ENCODE data around the gene DCP1A.
"Not testable (repeated sequence)": the region's sequence is repeated elsewhere in the genome, so short reads cannot be mapped to it uniquely, and the experiment has no call there.

DCP1A gene

GRCh38 chr3:53376679-53377078 lies 29.3 kb upstream of the DCP1A start:
- no peak for TF ChIP-seq CTCF (IDR thresholded peaks at IDR 0.05; ENCODE audit: control insufficient read depth, insufficient read depth, low read depth, low read length, missing control alignments)
- H3K4me3 ChIP-seq (ENCODE audit: control insufficient read depth, low read depth, low read length) = no peak overlapping the region
- no peak for DNase-seq (ENCODE audit: low read depth)

- H3K4me3 ChIP-seq (ENCODE audit: control insufficient read depth, low read depth, low read length) = no peak overlapping the region
- DNase-seq (ENCODE audit: low read depth) = no peak
- peak; percentile 72 for TF ChIP-seq CTCF (IDR thresholded peaks at IDR 0.05; ENCODE audit: control insufficient read depth, insufficient read depth, low read depth, low read length, missing control alignments)
Measured at GRCh38 chr3:53375019-53375418, 27.7 kb upstream of the DCP1A start.

- not testable (repeated sequence) for DNase-seq (ENCODE audit: low read depth); H3K4me3 ChIP-seq (ENCODE audit: control insufficient read depth, low read depth, low read length)
Measured at GRCh38 chr3:53370719-53371118, 23.4 kb upstream of the DCP1A start.

GRCh38 chr3:53361852-53362251 lies 14.5 kb upstream of the DCP1A start:
- no peak for TF ChIP-seq CTCF (IDR thresholded peaks at IDR 0.05; ENCODE audit: control insufficient read depth, insufficient read depth, low read depth, low read length, missing control alignments)
- H3K4me3 ChIP-seq (ENCODE audit: control insufficient read depth, low read depth, low read length) = no peak overlapping the region
- DNase-seq (ENCODE audit: low read depth) = no peak

- no peak overlapping the region for H3K4me3 ChIP-seq (ENCODE audit: control insufficient read depth, low read depth, low read length)
- no peak for TF ChIP-seq CTCF (IDR thresholded peaks at IDR 0.05; ENCODE audit: control insufficient read depth, insufficient read depth, low read depth, low read length, missing control alignments)
- no peak for DNase-seq (ENCODE audit: low read depth)
Measured at GRCh38 chr3:53357458-53357857, 10.1 kb upstream of the DCP1A start.

- TF ChIP-seq CTCF (IDR thresholded peaks at IDR 0.05; ENCODE audit: control insufficient read depth, insufficient read depth, low read depth, low read length, missing control alignments) = no peak
- no peak for DNase-seq (ENCODE audit: low read depth)
- H3K4me3 ChIP-seq (ENCODE audit: control insufficient read depth, low read depth, low read length) = no peak overlapping the region
Measured at GRCh38 chr3:53354945-53355498, 7.7 kb upstream of the DCP1A start.

- no peak for DNase-seq (ENCODE audit: low read depth)
- H3K4me3 ChIP-seq (ENCODE audit: control insufficient read depth, low read depth, low read length) = no peak overlapping the region
- TF ChIP-seq CTCF (IDR thresholded peaks at IDR 0.05; ENCODE audit: control insufficient read depth, insufficient read depth, low read depth, low read length, missing control alignments) = no peak
Measured at GRCh38 chr3:53353202-53353601, 5.9 kb upstream of the DCP1A start.
